HG03354 (cell line): Measurements from ENCODE around the gene FBXL13.
"Not testable (repeated sequence)": the region's sequence is repeated elsewhere in the genome, so short reads cannot be mapped to it uniquely, and the experiment has no call there.

Experiments used
- ATAC-seq: cut with Tn5 transposase; IDR thresholded peaks from one replicate; pipeline ENCODE4 v1.9.1; 2021; ENCODE audit warnings: mild to moderate bottlenecking; ENCODE audit not compliant: unreplicated experiment, poor library complexity, severe bottlenecking

The FBXL13 gene

DNA sequence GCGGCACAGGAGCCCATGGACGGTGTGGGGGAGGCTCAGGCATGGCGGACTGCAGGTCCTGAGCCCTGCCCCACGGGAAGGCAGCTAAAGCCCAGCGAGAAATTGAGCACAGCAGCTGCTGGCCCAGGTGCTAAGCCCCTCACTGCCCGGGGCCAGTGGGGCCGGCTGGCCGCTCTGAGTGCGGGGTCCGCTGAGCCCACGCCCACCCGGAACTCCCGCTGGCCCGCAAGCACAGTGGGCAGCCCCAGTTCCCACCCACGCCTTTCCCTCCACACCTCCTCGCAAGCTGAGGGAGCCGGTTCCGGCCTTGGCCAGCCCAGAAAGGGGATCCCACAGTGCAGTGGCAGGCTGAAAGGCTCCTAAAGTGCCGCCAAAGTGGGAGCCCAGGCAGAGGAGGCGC is 40.3 kb downstream of the FBXL13 start:
- not testable (repeated sequence) for ATAC-seq

DNA sequence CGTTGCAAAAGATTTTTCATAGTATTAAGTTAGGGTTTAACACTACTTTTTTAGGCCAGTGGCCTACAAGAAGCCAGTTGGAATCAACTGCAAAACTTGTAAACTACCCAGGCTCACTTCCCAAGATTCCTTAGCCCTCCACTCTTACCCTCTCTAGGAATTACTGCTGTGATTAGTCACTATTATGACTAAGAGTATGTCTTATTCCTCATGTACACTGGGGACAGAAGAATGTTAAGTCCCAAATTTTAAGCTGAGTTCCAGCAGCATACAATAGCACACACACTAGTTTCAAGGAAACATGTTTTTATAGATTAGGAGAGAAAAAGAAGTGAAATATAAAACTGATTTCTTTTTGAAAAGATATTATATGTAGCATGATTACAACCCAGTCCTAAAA is 42.8 kb downstream of the FBXL13 start:
- no peak for ATAC-seq

DNA sequence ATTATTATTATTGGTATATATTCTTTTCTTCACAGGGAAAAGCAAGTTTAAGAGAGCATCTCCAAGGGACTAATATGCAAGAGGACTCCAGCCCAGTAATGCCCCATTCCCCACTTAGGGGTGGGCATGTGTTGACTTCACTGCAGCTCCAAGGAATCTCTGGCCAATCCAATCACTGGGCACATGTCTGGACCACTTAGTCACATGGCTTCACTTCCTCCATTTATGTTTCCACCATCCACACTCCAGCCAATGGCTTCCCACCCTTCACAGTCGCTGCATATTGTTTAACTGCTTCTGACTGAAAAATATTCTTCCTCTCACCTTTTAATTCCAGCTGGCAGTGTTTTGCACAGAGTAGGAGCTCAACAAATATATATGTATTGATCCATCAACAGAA is 43.6 kb downstream of the FBXL13 start:
- no peak for ATAC-seq

DNA sequence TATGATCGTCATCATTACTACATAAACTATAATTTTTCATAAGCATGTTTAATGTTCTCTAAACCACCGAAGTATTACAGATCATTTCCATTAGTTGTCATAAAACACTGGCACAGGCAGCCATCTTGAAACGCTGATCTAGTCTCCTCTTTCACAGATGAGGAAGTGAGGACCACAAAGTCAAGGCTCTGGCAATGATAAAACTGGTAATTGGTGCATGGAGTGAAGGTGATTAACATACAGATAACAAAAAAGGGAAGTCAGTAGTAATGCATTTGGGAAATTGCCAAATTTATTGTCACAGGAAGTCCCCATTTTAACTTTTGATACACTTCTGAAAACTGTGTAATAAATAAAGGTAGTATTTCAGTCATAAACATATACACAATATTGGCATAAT is 49.3 kb downstream of the FBXL13 start:
- no peak for ATAC-seq

DNA sequence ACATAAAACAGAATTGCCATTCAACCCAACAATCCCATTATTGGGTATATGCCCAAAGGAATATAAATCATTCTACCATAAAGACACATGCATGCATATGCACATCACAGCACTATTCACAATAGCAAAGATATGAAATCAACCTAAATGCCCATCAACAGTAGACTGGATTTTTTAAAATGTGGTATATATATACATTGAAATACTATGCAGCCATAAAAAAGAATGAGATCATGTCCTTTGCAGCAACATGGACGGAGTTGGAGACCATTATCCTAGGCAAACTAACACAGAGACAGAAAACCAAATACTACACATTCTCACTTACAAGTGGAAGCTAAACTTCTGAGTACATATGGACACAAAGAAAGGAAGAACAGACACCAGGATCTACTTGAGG is 51.0 kb downstream of the FBXL13 start:
- ATAC-seq, result not testable (repeated sequence)

DNA sequence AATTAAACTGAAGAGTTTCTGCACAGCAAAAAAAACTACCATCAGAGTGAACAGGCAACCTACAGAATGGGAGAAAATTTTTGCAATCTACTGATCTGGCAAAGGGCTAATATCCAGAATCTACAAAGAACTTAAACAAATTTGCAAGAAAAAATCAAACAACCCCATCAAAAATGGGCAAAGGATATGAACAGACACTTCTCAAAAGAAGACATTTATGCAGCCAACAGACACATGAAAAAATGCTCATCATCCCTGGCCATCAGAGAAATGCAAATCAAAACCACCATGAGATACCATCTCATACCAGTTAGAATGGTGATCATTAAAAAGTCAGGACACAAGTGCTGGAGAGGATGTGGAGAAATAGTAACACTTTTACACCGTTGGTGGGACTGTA is 53.1 kb downstream of the FBXL13 start:
- not testable (repeated sequence) for ATAC-seq

DNA sequence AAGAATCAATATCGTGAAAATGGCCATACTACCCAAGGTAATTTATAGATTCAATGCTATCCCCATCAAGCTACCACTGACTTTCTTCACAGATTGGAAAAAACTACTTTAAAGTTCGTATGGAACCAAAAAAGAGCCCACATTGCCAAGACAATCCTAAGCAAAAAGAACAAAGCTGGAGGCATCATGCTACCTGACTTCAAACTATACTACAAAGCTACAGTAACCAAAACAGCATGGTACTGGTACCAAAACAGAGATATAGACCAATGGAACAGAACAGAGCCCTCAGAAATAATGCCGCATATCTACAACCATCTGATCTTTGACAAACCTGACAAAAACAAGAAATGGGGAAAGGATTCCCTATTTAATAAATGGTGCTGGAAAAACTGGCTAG is 53.7 kb downstream of the FBXL13 start:
- ATAC-seq, result not testable (repeated sequence)

DNA sequence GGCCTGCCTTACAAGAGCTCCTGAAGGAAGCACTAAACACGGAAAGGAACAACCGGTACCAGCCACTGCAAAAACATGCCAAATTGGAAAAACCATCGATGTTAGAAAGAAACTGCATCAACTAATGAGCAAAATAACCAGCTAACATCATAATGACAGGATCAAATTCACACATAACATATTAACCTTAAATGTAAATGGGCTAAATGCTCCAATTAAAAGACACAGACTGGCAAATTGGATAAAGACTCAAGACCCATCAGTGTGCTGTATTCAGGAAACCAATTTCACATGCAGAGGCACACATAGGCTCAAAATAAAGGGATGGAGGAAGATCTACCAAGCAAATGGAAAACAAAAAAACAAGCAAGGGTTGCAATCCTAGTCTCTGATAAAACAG is 56.3 kb downstream of the FBXL13 start:
- ATAC-seq, result not testable (repeated sequence)

DNA sequence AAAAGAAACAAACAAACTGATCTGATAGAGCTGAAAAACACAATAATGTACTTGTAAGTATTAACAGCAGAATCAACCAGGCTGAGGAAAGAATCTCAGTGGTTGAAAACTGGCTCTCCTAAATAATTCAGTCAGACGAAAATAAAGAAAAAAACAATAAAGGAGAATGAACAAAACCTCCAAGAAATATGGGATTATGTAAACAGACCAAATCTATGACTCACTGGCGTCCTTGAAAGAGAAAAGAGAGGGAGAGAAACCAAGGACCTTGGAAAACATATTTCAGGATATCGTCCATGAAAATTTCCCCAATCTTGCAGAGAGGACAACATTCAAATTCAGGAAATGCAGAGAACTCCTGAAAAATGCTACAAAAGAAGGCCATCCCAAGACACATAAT is 62.9 kb downstream of the FBXL13 start:
- ATAC-seq, result no peak

DNA sequence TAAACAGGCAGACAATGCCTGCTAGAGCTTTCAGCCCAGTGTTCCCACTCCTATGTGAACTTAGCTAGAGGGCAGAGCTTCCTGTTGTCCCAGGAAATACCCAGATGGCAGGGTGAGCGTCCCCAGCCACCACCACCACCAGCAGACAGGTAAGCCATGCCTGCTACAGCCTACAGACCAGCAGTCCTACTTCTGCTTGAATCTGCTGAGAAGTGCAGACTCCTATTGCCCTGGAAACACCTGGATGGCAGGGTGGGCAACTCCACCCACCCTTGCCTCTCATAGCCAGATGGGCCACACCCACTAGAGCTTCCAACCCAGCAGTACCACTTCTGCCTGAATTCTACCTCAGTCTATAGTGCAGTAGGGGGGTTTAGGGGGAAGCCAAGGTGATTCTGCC is 64.4 kb downstream of the FBXL13 start:
- no peak for ATAC-seq

DNA sequence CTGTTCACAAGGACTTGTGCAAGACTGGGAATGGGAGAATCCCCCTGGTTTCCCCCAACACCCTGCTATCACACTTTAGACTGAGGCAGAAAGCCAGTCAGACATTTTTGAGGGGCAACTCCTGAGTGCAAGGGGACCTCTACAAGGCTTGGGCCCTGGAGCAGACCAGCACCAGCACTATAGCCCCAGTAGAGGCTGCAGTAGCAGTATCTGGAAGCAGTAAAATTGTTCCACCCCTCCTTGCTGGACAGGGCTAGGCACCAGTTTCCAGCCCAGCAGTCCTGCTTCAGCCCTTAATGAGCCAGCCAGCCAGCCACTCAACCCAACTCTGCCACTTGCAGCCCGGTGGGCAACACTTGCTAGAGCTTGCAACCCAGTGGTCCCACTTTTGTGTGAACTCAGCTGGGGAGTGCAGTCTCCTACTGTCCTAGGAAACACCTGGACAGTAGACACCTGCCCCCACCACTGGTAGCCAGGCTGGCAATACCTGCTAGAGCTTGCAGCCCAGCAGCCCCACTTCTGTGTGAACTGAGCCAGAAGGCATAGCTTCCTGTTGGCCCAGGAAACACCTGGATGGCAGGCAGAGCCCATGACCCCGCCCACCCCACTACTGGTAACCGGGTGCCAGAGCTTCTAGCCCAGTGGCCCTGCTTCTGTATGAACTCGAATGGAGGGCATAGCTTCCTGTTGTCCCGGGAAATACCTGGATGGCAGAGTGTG is 65.0 kb downstream of the FBXL13 start:
- no peak for ATAC-seq

DNA sequence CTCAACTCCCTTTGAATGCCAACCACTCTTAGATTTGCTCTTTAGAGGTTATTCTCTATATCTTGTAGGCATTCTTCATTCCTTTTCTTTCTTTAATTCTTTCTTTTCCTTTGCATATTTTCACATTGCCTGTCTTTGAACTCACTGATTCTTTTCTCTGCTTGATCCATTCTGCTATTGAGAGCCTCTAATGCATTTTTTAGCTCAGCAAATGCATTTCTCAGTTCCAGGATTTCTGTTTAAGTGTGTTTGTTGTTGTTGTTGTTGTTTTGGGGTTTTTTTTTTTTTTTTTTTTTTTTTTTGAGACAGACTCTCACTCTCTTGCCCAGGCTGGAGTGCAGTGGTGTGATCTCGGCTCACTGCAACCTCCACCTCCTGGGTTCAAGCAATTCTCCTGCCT is 71.6 kb downstream of the FBXL13 start:
- ATAC-seq, result no peak

DNA sequence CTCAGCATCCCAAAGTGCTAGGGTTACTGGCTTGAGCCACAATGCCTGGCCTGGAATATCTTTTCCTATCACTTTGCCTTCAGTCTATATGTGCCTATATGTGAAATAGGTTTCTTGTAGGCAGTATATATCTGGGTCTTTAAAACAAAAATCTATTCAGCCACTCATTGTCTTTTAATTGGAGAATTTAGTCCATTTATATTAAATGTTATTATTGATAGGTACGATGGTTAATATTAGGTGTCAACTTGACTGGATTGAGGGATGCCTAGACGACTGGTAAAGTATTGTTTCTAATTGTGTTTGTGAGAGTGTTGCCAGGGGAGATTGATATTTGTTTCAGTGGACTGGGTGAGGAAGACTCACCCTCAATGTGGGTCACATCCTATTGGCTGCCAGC is 73.4 kb downstream of the FBXL13 start:
- no peak for ATAC-seq

DNA sequence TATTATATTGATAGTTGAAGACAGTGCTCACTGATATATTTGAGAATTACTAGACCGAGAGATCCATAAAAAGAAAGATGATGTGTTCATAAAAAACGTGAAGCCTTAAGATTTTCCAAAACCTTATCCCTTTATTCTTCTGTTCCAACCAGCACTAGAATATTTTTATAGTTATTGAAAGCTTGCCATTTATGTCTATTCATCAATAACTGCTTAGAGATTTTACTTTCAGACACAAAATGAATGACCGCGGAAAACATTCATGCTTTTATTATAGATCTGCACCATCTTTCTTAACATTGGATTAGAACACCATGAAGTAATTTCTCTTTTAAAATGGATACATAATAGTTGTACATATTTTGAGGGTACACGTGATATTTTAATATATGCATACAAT is 77.6 kb downstream of the FBXL13 start:
- no peak for ATAC-seq

DNA sequence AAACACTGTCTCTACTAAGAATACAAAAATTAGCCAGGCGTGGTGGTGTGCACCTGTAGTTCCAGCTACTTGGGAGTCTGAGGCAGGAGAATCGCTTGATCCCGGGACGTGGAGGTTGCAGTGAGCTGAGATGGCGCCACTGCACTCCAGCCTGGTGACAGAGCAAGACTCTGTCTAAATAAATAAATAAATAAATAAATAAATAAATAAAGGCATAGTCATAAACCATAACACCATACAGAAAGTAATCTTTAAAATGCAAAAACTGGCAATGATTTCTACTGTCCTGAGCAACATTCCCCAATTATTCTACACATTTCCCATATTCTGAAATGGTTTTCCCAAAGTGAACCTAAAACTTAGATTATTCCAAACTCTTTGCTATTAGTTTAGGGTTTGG is 79.0 kb downstream of the FBXL13 start:
- not testable (repeated sequence) for ATAC-seq

DNA sequence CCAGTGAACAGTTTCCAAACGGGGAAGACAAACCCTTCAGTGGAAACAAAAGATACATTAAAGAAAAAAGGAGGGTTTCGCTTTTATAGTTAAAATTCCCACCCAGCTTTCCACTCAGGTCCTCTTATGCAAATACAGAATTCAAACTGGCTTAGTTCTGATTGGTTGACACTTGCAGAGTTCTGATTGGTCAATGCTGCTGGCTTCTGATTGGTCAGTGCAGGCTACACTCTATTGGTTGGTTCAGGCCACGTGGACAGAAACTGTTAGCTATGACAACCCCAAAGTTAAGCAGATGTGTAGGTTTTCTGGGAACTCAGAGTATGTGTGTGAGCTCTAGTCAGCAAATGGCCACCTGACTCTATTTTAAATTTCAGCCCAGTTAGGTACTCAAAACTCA is 80.0 kb downstream of the FBXL13 start:
- ATAC-seq, result no peak

DNA sequence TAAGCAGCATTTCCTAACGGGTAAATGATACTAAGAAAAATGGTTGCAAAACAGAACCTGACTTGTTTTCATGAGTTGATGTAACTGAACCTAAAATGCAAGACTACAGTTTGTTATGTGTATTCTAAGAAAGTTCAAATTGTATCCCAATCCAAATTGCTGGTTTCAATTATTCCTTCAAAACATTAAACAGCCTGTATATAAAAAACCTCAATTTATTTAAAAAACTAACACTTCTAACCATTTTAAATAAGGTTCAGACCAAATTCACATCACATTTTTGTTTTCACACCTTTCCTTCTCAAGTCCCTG is 80.9 kb downstream of the FBXL13 start:
- ATAC-seq, result no peak

DNA sequence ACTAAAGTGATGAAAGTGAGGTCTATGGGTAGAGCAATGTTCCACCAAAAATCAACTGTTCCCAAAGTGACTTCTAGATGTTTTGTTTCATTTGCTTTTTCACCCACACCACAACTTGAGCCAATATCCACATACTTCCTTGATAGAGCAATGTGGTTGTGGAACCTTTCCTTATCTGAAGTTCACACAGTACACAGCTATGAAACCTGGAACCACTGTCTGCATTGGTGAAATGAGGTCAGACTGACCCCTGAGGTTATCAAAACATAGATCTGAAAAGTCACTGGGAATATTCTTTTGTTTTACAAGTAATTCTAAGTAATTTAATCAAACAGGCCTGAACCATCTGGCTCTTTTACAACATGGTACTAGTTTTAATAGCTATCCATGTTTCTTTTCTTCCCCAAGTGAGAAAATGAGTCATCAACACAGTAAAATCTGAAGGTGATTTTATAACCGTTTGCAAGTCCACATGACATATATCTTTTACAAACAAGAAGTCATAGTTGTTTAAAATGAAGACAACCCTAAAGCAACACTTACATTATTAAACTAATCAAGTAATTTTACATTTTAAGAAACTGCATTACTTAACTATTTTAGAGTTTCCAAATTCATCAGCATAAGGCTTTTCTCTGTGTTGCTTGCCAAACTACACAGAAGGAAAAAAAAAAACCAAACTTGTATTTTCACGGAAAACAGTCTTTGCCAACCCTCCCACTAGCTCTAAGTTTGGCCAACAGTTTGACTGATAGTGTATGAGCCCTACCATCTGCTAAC is 81.5 kb downstream of the FBXL13 start:
- no peak for ATAC-seq

DNA sequence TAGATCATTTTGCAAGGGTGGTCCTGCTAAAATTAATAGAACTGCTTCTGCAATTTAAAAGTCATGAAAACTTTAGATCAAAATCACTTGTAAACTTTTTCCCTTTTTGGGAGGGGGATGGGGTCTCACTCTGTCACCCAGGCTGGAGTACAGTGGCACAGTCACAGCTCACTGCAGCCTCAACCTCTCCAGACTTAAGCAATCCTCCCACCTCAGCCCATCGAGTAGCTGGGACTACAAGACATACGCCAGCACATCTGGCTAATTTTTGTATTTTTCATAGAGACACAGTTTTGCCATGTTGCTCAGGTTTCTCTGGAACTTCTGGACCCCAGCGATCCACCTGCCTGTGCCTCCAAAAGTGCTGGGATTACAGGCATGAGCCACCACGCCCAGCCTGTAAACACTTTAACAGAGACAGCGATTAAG is 82.1 kb downstream of the FBXL13 start:
- no peak for ATAC-seq

DNA sequence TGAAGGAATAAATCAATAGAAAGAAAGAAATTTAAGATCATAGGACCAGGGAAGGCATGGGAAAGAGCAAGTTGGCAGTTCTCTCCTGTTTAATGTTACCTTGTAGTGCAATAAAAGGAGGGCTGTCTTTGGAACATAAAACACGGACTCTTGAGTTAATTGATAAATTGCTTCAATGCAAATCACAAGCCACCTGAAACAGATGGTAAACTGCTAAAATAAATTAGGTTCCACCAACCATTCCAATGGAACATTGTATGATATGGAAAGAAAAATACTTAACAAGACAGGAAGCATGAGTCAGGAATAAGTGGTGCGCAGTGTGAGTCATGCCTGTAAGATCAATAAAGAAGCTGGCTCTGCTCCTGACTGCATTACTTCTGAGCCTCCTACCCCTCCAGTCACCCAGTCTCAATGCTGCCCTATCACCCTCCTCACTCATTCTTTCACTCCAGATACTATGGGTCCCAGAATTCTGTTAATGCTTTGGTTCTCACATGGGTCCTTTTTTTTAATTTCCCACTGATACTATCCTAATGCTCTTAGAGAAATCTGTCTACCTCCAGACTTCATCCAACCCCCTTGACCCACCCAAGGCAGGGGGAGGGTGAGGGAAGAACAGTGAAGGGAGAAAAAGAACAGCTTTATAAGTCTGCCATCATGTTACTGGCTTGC is 82.9 kb downstream of the FBXL13 start:
- ATAC-seq, result no peak

DNA sequence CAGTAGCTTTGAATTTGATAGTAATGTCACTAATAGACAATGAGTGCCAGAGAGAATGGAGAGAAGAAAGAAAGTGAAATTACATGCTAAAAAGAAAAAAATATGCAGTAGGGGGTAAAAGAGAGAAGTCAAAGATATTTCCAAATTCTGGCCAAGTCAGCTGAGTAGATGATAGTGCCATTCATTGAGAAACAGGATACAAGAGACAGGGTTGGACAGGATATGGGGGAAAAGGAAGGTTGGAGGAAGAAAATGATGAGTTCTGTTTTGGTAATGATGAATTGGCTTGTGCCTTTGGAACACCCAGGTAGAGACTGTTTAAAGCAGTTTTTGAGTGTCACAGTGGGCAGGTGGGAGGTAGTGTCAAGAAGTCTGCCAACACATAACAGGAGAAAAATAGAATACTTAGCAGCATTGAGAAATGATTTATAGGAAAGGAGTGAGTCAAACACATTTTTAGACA is 83.5 kb downstream of the FBXL13 start:
- no peak for ATAC-seq
